Liver (tissue), 9 donors: Measurements from ENCODE around the gene ARHGAP30. TPM values are rescaled to one million over a fixed set of nuclear protein-coding genes. Genes with fewer than 3 reads are reported as not detected.

ENCODE experiments used
- DNase-seq: peaks from one replicate; pipeline ENCODE4 v3.0.0-alpha.2; 2017; ENCODE audit warnings: low spot score
- H3K27ac ChIP-seq, 2 donors: one replicate each; pipeline ENCODE4 v1.7.0; 2013; ENCODE audit warnings: inconsistent platforms in 2 of 2, low read length in 2 of 2, control low read depth in 1 of 2, low read depth in 1 of 2, mild to moderate bottlenecking in 1 of 2
- H3K27me3 ChIP-seq, 4 donors: one replicate each; pipeline versions ENCODE4 v1.6.1 to v1.7.0; 2013; ENCODE audit warnings: low read length in 3 of 4, inconsistent platforms in 1 of 4, mild to moderate bottlenecking in 1 of 4, moderate library complexity in 1 of 4; ENCODE audit not compliant: control insufficient read depth in 4 of 4, insufficient read depth in 4 of 4
- H3K36me3 ChIP-seq, 4 donors: one replicate each; pipeline versions ENCODE4 v1.6.1 to v1.7.0; 2013; ENCODE audit warnings: low read length in 3 of 4, mild to moderate bottlenecking in 3 of 4, low read depth in 1 of 4, moderate library complexity in 1 of 4; ENCODE audit not compliant: control insufficient read depth in 4 of 4, insufficient read depth in 3 of 4
- H3K4me1 ChIP-seq, 4 donors: one replicate each; pipeline versions ENCODE4 v1.6.1 to v1.7.0; 2013; ENCODE audit warnings: low read length in 3 of 4, mild to moderate bottlenecking in 3 of 4, moderate library complexity in 1 of 4; ENCODE audit not compliant: control insufficient read depth in 4 of 4, insufficient read depth in 4 of 4
- H3K4me3 ChIP-seq, 3 donors: one replicate each; pipeline versions ENCODE4 v1.6.1 to v1.7.0; 2013; ENCODE audit warnings: low read length in 3 of 3, control low read depth in 1 of 3, low read depth in 1 of 3, mild to moderate bottlenecking in 1 of 3
- H3K9ac ChIP-seq, 2 donors: one replicate each; pipeline ENCODE4 v1.7.0; 2013; ENCODE audit warnings: low read length in 2 of 2, mild to moderate bottlenecking in 2 of 2, moderate library complexity in 2 of 2, control low read depth in 1 of 2, low read depth in 1 of 2
- H3K9me3 ChIP-seq, 4 donors: one replicate each; pipeline versions ENCODE4 v1.6.1 to v1.7.0; 2013; ENCODE audit warnings: low read length in 3 of 4; ENCODE audit not compliant: control insufficient read depth in 4 of 4
- EGR1 ChIP-seq, 2 donors: IDR thresholded peaks; 2 replicates each; pipeline ENCODE4 v1.6.1; 2016 to 2018; ENCODE audit warnings: antibody characterized with exemption in 2 of 2, low read depth in 2 of 2
- FOXA1 ChIP-seq: IDR thresholded peaks from 2 replicates; pipeline ENCODE4 v1.6.1; 2016; ENCODE audit warnings: antibody characterized with exemption
- GABPA ChIP-seq, 2 donors: IDR thresholded peaks in 1 of 2; conservative IDR thresholded peaks in 1 of 2; 2 replicates each; pipeline ENCODE4 v1.6.1; 2016; ENCODE audit warnings: antibody characterized with exemption in 2 of 2, mild to moderate bottlenecking in 1 of 2, moderate library complexity in 1 of 2
- HNF4A ChIP-seq, 2 donors: conservative IDR thresholded peaks; 2 replicates each; pipeline ENCODE4 v1.6.1; 2016; ENCODE audit warnings: antibody characterized with exemption in 2 of 2, mild to moderate bottlenecking in 2 of 2
- HNF4G ChIP-seq: IDR thresholded peaks from 2 replicates; pipeline ENCODE4 v1.6.1; 2016; ENCODE audit warnings: antibody characterized with exemption
- NR2F2 ChIP-seq: IDR thresholded peaks from 2 replicates; pipeline ENCODE4 v1.6.1; 2016; ENCODE audit warnings: antibody characterized with exemption
- RAD21 ChIP-seq, 2 donors: IDR thresholded peaks; 2 replicates each; pipeline ENCODE4 v1.6.1; 2016; ENCODE audit warnings: antibody characterized with exemption in 2 of 2, mild to moderate bottlenecking in 2 of 2
- TAF1 ChIP-seq: conservative IDR thresholded peaks from 2 replicates; pipeline ENCODE4 v1.6.1; 2016; ENCODE audit warnings: antibody characterized with exemption, mild to moderate bottlenecking
- YY1 ChIP-seq: IDR thresholded peaks from 2 replicates; pipeline ENCODE4 v1.6.1; 2016; ENCODE audit warnings: antibody characterized with exemption, mild to moderate bottlenecking
- WGBS: extraction: QIAGEN DNeasy Blood & Tissue Kit; methylation state at CpG from one replicate; pipeline ENCODE4 v1.1.7; 2013; 5-methylcytosine and 5-hydroxymethylcytosine counted together
- polyA plus RNA-seq, 2 donors: library from polyadenylated mRNA; stranded (reverse) in 1 of 2; unstranded in 1 of 2; fragments of 200-250 nt in 1 of 2; fragments of >200 nt in 1 of 2; fragmentation: Nextera tagmentation in 1 of 2; extraction: Ambion mirVana in 1 of 2; gene quantifications; one replicate each; pipeline versions ENCODE4 v1.2.1 to v1.2.3, GENCODE V29; 2013 to 2015
- total RNA-seq, 2 donors: library from RNA; depleted of rRNA; stranded (reverse); fragments of >200 nt; gene quantifications; one replicate each; pipeline ENCODE4 v1.2.3, GENCODE V29; 2014
- TF ChIP-seq, protein P1 (sequence below): IDR thresholded peaks from 2 replicates; pipeline ENCODE4 v1.6.1; 2016; ENCODE audit warnings: antibody characterized with exemption
- TF ChIP-seq, protein P2 (sequence below): IDR thresholded peaks from 2 replicates; pipeline ENCODE4 v1.6.1; 2016; ENCODE audit warnings: antibody characterized with exemption
- TF ChIP-seq, protein P3 (sequence below): IDR thresholded peaks from 2 replicates; pipeline ENCODE4 v1.6.1; 2016; ENCODE audit warnings: antibody characterized with exemption, mild to moderate bottlenecking
- donor health status: healthy.
- donor health status: healthy.
- donor health status: healthy.
- donor health status: healthy.
- donor health status: healthy.

ARHGAP30 gene
- total and polyA plus RNA-seq, 4 donors, result 1.2 to 8.9 (median 5.0) TPM

DNA sequence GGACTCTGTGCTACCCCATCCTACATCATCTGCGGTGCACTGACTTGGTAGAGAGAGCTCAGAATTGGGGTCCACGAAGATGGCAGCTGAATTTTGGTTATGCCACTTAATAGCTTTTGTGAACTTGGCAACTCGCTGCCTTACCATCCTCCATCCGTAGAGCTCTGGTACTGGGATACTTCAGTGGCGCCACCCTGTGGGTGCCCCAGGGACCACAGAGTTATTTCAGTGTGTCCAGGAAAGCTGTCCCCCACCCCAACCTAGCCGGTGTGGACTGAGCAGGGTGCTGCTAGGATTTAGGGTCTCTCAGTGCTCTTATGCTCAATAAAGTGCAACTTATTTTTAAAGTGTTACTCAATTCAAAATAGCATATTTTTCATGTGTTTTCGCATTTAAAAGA is 14.9 kb downstream of the ARHGAP30 start:
- no peak for TF ChIP-seq HNF4G
- TF ChIP-seq EGR1 (IDR thresholded peaks at IDR 0.05; ENCODE audit: low read depth in 2 of 2), result no peak
- no peak for TF ChIP-seq GABPA (IDR thresholded peaks at IDR 0.05 in 1 of 2, conservative IDR thresholded peaks at IDR 0.05 in 1 of 2)
- TF ChIP-seq, protein P1, sequence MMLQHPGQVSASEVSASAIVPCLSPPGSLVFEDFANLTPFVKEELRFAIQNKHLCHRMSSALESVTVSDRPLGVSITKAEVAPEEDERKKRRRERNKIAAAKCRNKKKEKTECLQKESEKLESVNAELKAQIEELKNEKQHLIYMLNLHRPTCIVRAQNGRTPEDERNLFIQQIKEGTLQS, result no peak
- no peak for TF ChIP-seq FOXA1
- no peak for TF ChIP-seq HNF4A (conservative IDR thresholded peaks at IDR 0.05)
- TF ChIP-seq RAD21 (IDR thresholded peaks at IDR 0.05), result no peak
- no peak for TF ChIP-seq YY1
- TF ChIP-seq, protein P2, sequence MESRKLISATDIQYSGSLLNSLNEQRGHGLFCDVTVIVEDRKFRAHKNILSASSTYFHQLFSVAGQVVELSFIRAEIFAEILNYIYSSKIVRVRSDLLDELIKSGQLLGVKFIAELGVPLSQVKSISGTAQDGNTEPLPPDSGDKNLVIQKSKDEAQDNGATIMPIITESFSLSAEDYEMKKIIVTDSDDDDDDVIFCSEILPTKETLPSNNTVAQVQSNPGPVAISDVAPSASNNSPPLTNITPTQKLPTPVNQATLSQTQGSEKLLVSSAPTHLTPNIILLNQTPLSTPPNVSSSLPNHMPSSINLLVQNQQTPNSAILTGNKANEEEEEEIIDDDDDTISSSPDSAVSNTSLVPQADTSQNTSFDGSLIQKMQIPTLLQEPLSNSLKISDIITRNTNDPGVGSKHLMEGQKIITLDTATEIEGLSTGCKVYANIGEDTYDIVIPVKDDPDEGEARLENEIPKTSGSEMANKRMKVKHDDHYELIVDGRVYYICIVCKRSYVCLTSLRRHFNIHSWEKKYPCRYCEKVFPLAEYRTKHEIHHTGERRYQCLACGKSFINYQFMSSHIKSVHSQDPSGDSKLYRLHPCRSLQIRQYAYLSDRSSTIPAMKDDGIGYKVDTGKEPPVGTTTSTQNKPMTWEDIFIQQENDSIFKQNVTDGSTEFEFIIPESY, result no peak
- TF ChIP-seq, protein P3, sequence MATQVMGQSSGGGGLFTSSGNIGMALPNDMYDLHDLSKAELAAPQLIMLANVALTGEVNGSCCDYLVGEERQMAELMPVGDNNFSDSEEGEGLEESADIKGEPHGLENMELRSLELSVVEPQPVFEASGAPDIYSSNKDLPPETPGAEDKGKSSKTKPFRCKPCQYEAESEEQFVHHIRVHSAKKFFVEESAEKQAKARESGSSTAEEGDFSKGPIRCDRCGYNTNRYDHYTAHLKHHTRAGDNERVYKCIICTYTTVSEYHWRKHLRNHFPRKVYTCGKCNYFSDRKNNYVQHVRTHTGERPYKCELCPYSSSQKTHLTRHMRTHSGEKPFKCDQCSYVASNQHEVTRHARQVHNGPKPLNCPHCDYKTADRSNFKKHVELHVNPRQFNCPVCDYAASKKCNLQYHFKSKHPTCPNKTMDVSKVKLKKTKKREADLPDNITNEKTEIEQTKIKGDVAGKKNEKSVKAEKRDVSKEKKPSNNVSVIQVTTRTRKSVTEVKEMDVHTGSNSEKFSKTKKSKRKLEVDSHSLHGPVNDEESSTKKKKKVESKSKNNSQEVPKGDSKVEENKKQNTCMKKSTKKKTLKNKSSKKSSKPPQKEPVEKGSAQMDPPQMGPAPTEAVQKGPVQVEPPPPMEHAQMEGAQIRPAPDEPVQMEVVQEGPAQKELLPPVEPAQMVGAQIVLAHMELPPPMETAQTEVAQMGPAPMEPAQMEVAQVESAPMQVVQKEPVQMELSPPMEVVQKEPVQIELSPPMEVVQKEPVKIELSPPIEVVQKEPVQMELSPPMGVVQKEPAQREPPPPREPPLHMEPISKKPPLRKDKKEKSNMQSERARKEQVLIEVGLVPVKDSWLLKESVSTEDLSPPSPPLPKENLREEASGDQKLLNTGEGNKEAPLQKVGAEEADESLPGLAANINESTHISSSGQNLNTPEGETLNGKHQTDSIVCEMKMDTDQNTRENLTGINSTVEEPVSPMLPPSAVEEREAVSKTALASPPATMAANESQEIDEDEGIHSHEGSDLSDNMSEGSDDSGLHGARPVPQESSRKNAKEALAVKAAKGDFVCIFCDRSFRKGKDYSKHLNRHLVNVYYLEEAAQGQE, result no peak
- DNase-seq, result no peak
- H3K36me3 ChIP-seq, result peaks cover 0 to 3% (median 0%) of the 10 kb centered on the region in 4 donors

DNA sequence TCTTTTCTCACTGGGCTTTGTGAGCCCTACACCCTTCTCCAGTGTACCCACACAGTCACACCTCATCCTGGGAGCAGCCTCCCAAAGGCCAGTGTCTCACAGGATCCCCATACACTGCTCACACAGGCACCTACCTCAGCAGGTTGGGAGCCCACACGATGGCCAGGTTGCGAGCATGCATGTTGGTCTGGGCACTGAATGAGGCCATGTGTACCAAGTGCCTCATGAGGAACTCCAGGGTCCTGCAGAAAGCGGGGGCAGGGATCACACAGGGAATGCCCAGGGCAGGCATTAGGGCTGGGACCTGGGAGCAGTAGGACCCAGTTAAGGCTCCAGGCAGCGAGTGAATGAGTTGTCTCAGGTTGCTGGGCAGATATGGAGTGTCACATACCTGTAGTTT is 15.5 kb downstream of the ARHGAP30 start:
- Histone ChIP-seq H3K9ac (no peak overlapping the region), H3K36me3 (peaks cover 0 to 5% (median 0%) of the 10 kb centered on the region in 4 donors)
- no peak for TF ChIP-seq NR2F2
- TF ChIP-seq TAF1, result no peak
- TF ChIP-seq, protein P1, result no peak
- TF ChIP-seq HNF4G, result no peak
- TF ChIP-seq, protein P2, result no peak
- TF ChIP-seq GABPA (IDR thresholded peaks at IDR 0.05 in 1 of 2, conservative IDR thresholded peaks at IDR 0.05 in 1 of 2), result no peak
- TF ChIP-seq YY1, result no peak
- TF ChIP-seq, protein P3, result no peak

More for the DNA sequence above, 14.9 kb downstream of the ARHGAP30 start:
- H3K27ac ChIP-seq, result no peak overlapping the region
- H3K9ac ChIP-seq, result no peak overlapping the region
- 81% methylated on average over 7 of the region's 7 CpGs for WGBS
- H3K9me3 ChIP-seq, result no peaks in the 10 kb centered on the region
- H3K4me1 ChIP-seq, result no peaks in the 10 kb centered on the region
- no peaks in the 10 kb centered on the region for H3K27me3 ChIP-seq
- no peak overlapping the region for H3K4me3 ChIP-seq

More for the DNA sequence above, 15.5 kb downstream of the ARHGAP30 start:
- Histone ChIP-seq H3K9me3 (peaks cover 0 to 2% (median under 1%) of the 10 kb centered on the region in 4 donors), H3K4me3 (no peak overlapping the region), H3K27ac (no peak overlapping the region), H3K4me1 (no peaks in the 10 kb centered on the region), H3K27me3 (no peaks in the 10 kb centered on the region)
- DNase-seq, result no peak
- whole genome bisulfite sequencing, result 91% methylated on average over 4 of the region's 4 CpGs
